Measurements from ENCODE around the gene PTDSS2.

The PTDSS2 gene

GRCh38 chr11:501001-501682 is 51.1 kb downstream of the PTDSS2 start:
- no peak for DNase-seq (ENCODE audit: low read depth)
- H3K4me3 ChIP-seq (ENCODE audit: low read depth, low read length), result no peak overlapping the region
- no peak for TF ChIP-seq CTCF (IDR thresholded peaks at IDR 0.05; ENCODE audit: control insufficient read depth, extremely low read depth, insufficient read depth)

GRCh38 chr11:501683-502287 is 51.7 kb downstream of the PTDSS2 start:
- no peak for DNase-seq (ENCODE audit: low read depth)
- no peak for TF ChIP-seq CTCF (IDR thresholded peaks at IDR 0.05; ENCODE audit: control insufficient read depth, extremely low read depth, insufficient read depth)
- no peak overlapping the region for H3K4me3 ChIP-seq (ENCODE audit: low read depth, low read length)

- TF ChIP-seq CTCF (IDR thresholded peaks at IDR 0.05; ENCODE audit: control insufficient read depth, extremely low read depth, insufficient read depth), result no peak
- no peak overlapping the region for H3K4me3 ChIP-seq (ENCODE audit: low read depth, low read length)
- no peak for DNase-seq (ENCODE audit: low read depth)
Observed at GRCh38 chr11:502288-503178, 52.5 kb downstream of the PTDSS2 start.

- H3K4me3 ChIP-seq (ENCODE audit: low read depth, low read length), result no peak overlapping the region
- no peak for DNase-seq (ENCODE audit: low read depth)
- TF ChIP-seq CTCF (IDR thresholded peaks at IDR 0.05; ENCODE audit: control insufficient read depth, extremely low read depth, insufficient read depth), result no peak
Observed at GRCh38 chr11:503179-503981, 53.3 kb downstream of the PTDSS2 start.

GRCh38 chr11:504053-504993 is 54.2 kb downstream of the PTDSS2 start:
- no peak for TF ChIP-seq CTCF (IDR thresholded peaks at IDR 0.05; ENCODE audit: control insufficient read depth, extremely low read depth, insufficient read depth)
- H3K4me3 ChIP-seq (ENCODE audit: low read depth, low read length), result 0 out of 2 replicates have a peak overlapping the region, but pooled peaks have one; percentile 82
- DNase-seq (ENCODE audit: low read depth), result no peak
